ENCODE results near the gene S100A11.

Gene S100A11

GRCh38 chr1:152049291-152050083 is 12.7 kb upstream of the S100A11 start:
- H3K4me1 ChIP-seq (ENCODE audit: insufficient read depth, low read length), result peaks cover 8% of the 10 kb centered on the region
- H3K9me3 ChIP-seq (ENCODE audit: low read length), result no peaks in the 10 kb centered on the region
- H3K27me3 ChIP-seq (ENCODE audit: insufficient read depth, low read length), result peaks cover 7% of the 10 kb centered on the region
- H3K4me3 ChIP-seq (ENCODE audit: low read length), result no peak overlapping the region
- no peaks in the 10 kb centered on the region for H3K36me3 ChIP-seq (ENCODE audit: insufficient read depth, low read length)
- H2AFZ ChIP-seq (ENCODE audit: low read depth, low read length), result no peak overlapping the region

DNA sequence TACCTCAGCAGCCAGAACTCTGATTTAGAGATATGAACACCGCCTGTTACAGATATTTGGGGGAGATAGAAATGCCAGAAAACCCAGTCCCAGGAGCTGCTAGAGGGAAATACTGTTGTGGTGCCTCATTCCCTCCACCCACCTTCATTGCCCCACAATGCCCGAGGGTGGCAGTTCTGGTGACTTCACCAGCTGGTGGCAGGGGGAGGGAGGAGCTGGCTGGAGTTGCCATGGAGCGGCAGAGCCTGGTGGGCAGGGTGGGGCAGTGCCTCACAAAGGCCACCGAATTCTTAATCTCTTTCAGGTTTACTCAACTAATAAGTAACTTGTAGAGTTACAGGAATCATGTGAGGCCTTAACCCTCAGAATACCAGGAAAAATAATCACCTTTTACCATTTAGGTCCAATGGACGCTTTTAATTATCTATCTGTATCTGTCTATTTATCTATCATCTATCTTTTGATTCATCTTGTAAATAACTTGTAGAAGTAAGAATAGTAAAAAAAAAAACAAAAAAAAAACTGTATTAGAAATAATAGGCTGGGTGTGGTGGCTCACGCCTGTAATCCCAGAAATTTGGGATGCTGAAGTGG is 11.7 kb upstream of the S100A11 start:
- peaks cover 8% of the 10 kb centered on the region for H3K4me1 ChIP-seq (ENCODE audit: insufficient read depth, low read length)
- peak overlapping the region; percentile 39 for H3K4me3 ChIP-seq (ENCODE audit: low read length)
- H2AFZ ChIP-seq (ENCODE audit: low read depth, low read length), result peak overlapping the region; percentile 38
- no peaks in the 10 kb centered on the region for H3K36me3 ChIP-seq (ENCODE audit: insufficient read depth, low read length)
- peaks cover 5% of the 10 kb centered on the region for H3K27me3 ChIP-seq (ENCODE audit: insufficient read depth, low read length)
- no peaks in the 10 kb centered on the region for H3K9me3 ChIP-seq (ENCODE audit: low read length)

DNA sequence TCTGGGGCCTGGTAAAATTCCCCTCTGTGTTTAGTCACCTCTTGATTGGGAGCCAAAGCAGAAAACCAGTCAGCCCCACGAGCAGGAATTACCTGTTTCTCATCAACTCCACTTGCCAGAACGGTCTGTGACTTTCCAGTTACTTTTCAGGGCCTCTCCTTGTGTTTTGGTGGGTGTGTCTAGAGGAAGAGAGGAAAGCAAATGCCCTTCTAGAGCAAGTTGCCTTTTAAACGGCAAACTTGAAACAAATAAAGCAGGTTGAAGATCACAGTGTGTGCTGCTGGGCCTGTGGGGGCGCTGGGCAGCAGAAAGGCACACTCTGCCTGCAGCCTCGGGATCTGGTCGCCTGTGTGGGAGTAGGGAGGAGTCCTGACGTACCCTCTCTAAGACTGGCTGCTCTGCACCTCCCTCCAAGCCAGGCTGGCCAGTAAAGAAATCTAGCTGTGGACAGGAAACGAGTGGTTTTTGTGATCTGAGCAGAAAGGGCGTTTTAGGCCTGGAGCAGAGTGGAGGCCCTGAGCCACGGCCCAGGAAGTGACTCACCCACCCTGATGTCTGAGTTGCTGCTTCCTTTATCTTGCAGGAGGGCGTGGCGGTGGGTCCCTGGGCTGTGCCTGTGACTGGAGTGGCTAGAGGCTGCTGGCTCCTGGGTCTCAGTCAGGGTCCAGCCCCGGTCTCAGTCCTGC is 11.1 kb upstream of the S100A11 start:
- H3K27me3 ChIP-seq (ENCODE audit: insufficient read depth, low read length), result peaks cover 3% of the 10 kb centered on the region
- peak overlapping the region; percentile 39 for H3K4me3 ChIP-seq (ENCODE audit: low read length)
- H2AFZ ChIP-seq (ENCODE audit: low read depth, low read length), result peak overlapping the region; percentile 38
- H3K36me3 ChIP-seq (ENCODE audit: insufficient read depth, low read length), result no peaks in the 10 kb centered on the region
- no peaks in the 10 kb centered on the region for H3K9me3 ChIP-seq (ENCODE audit: low read length)
- H3K4me1 ChIP-seq (ENCODE audit: insufficient read depth, low read length), result peaks cover 8% of the 10 kb centered on the region

GRCh38 chr1:152047413-152047729 is 10.6 kb upstream of the S100A11 start:
- peaks cover 8% of the 10 kb centered on the region for H3K4me1 ChIP-seq (ENCODE audit: insufficient read depth, low read length)
- no peaks in the 10 kb centered on the region for H3K36me3 ChIP-seq (ENCODE audit: insufficient read depth, low read length)
- no peak overlapping the region for H3K4me3 ChIP-seq (ENCODE audit: low read length)
- peak overlapping the region; percentile 38 for H2AFZ ChIP-seq (ENCODE audit: low read depth, low read length)
- no peaks in the 10 kb centered on the region for H3K9me3 ChIP-seq (ENCODE audit: low read length)
- H3K27me3 ChIP-seq (ENCODE audit: insufficient read depth, low read length), result peaks cover 3% of the 10 kb centered on the region

DNA sequence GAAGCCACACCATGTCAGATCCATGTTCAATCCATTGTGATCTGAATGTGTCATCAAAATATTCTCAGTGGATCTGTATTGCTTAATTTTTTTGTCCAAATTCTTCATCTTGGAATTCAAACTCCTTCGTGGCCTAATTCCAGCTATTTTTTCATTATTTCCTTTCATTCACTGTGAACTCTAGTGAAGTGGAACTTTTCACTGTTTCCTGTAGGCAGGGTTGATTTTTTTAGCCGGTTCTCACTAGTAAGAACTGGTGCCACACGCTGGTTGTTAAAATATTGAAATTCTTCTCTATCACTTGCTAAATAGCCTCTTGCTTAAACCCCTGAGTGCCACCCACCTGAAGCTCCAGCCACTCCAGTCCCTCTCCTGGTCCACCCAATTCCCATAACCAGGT is 7.6 kb upstream of the S100A11 start:
- Histone ChIP-seq H3K36me3 (ENCODE audit: insufficient read depth, low read length) (no peaks in the 10 kb centered on the region), H3K4me1 (ENCODE audit: insufficient read depth, low read length) (peaks cover 8% of the 10 kb centered on the region), H3K4me3 (ENCODE audit: low read length) (no peak overlapping the region), H3K27me3 (ENCODE audit: insufficient read depth, low read length) (peaks cover 13% of the 10 kb centered on the region), H3K9me3 (ENCODE audit: low read length) (no peaks in the 10 kb centered on the region), H2AFZ (ENCODE audit: low read depth, low read length) (no peak overlapping the region)

DNA sequence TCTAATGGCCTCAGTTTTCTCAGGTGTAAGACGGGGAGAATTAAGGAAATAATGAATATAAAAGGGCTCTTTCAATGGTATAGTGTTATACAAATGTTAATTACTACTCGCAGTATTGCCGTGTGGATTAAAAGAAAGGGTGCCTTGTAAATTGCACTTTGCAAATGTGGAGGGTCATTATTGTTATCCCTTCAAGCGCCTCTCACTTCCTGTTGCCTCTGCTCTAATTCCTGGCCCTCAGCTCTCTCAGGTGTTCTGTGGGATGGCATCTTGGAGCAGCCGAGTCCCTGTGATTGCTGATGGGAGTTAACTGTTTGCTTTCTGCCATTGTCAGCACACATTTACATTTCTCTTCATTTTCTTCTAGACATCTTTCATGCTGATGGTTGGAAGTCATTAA is 7.1 kb upstream of the S100A11 start:
- H3K4me1 ChIP-seq (ENCODE audit: insufficient read depth, low read length), result peaks cover 8% of the 10 kb centered on the region
- no peaks in the 10 kb centered on the region for H3K9me3 ChIP-seq (ENCODE audit: low read length)
- H3K36me3 ChIP-seq (ENCODE audit: insufficient read depth, low read length), result no peaks in the 10 kb centered on the region
- H3K27me3 ChIP-seq (ENCODE audit: insufficient read depth, low read length), result peaks cover 14% of the 10 kb centered on the region
- no peak overlapping the region for H2AFZ ChIP-seq (ENCODE audit: low read depth, low read length)
- no peak overlapping the region for H3K4me3 ChIP-seq (ENCODE audit: low read length)

DNA sequence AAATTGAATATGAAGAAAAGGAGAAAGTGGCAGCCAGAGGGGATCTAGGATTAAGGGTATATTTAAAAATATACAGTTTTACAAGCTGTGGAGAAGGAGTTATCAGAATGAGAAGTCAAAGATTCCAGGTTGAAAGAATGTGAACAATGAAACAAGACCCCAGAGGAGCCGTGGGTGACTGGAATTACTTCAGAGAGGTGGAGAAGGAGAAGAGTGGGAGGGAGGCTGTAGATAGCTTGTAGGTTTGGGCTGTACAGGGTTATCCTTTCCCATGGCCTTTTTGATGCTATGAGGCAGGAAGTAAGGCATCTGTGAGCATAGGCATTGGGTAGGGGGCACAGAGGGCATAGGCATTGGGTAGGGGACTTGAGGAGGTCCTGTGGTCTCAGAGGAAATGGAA is 5.2 kb upstream of the S100A11 start:
- no peak overlapping the region for H3K4me3 ChIP-seq (ENCODE audit: low read length)
- peaks cover 27% of the 10 kb centered on the region for H3K27me3 ChIP-seq (ENCODE audit: insufficient read depth, low read length)
- no peaks in the 10 kb centered on the region for H3K4me1 ChIP-seq (ENCODE audit: insufficient read depth, low read length)
- no peak overlapping the region for H2AFZ ChIP-seq (ENCODE audit: low read depth, low read length)
- no peaks in the 10 kb centered on the region for H3K36me3 ChIP-seq (ENCODE audit: insufficient read depth, low read length)
- no peaks in the 10 kb centered on the region for H3K9me3 ChIP-seq (ENCODE audit: low read length)

DNA sequence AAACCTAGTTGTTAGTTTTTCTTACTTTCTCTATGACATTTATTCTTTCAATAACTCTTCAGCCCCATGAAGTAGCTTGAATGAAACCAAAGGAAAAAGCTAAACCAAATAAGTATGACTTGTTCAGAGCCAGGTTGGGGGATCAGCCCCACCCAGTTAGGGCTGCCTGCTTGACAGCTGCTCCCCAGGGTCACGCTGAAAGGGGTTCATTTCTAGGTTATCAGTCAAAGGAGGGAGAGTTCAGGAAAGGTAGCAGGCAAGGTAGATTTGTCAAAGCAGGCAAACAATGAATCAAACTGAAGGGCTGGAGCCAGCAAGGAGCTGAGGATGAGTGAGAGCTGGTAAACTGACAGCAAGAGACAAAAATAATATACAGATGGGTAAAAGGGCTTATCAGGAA is 3.1 kb upstream of the S100A11 start:
- no peaks in the 10 kb centered on the region for H3K36me3 ChIP-seq (ENCODE audit: insufficient read depth, low read length)
- H2AFZ ChIP-seq (ENCODE audit: low read depth, low read length), result no peak overlapping the region
- peaks cover 48% of the 10 kb centered on the region for H3K27me3 ChIP-seq (ENCODE audit: insufficient read depth, low read length)
- no peaks in the 10 kb centered on the region for H3K4me1 ChIP-seq (ENCODE audit: insufficient read depth, low read length)
- no peak overlapping the region for H3K4me3 ChIP-seq (ENCODE audit: low read length)
- H3K9me3 ChIP-seq (ENCODE audit: low read length), result no peaks in the 10 kb centered on the region

GRCh38 chr1:152039461-152039860 is 2.7 kb upstream of the S100A11 start:
- no peaks in the 10 kb centered on the region for H3K9me3 ChIP-seq (ENCODE audit: low read length)
- H3K4me3 ChIP-seq (ENCODE audit: low read length), result no peak overlapping the region
- no peak overlapping the region for H2AFZ ChIP-seq (ENCODE audit: low read depth, low read length)
- H3K36me3 ChIP-seq (ENCODE audit: insufficient read depth, low read length), result no peaks in the 10 kb centered on the region
- H3K27me3 ChIP-seq (ENCODE audit: insufficient read depth, low read length), result peaks cover 53% of the 10 kb centered on the region
- no peaks in the 10 kb centered on the region for H3K4me1 ChIP-seq (ENCODE audit: insufficient read depth, low read length)

- no peak overlapping the region for H2AFZ ChIP-seq (ENCODE audit: low read depth, low read length)
- no peaks in the 10 kb centered on the region for H3K36me3 ChIP-seq (ENCODE audit: insufficient read depth, low read length)
- no peaks in the 10 kb centered on the region for H3K4me1 ChIP-seq (ENCODE audit: insufficient read depth, low read length)
- H3K27me3 ChIP-seq (ENCODE audit: insufficient read depth, low read length), result peaks cover 57% of the 10 kb centered on the region
- no peak overlapping the region for H3K4me3 ChIP-seq (ENCODE audit: low read length)
- no peaks in the 10 kb centered on the region for H3K9me3 ChIP-seq (ENCODE audit: low read length)
These were observed 2.1 kb upstream of the S100A11 start for GRCh38 chr1:152038871-152039270.

DNA sequence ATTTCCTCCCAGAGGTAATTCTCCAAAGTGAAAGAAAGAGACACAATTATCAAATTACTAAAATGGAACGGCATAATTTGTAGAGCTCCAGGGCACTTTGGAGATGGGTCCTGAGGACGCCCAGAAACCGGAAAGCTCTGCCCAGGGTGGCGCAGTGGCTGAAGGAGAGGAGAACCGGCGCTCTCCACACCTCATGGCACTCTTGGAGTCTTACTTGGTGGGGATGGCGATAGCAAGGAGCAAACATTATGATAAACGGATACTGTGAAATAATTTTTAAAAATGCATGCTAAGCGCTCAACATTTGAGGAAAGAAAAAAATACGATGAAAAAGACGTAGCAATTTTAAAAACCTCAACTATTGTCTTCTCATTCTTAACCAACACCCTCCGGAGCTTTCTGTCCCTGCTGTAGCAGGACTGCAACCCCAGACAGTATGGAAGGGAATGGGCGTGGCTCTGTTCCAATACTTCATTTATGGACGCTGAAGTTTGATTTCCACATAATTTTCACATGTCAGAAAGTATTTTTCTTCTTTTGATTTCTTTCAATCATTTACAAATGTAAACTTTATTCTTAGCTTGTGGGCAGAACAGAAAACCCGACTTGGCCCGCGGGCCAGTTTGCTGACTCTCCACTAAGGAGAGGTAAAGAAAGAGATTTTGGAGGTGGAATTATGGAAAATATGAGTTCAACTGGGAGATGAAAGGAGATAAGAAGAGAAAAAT is 1.1 kb downstream of the S100A11 start:
- Histone ChIP-seq H3K4me1 (ENCODE audit: insufficient read depth, low read length) (no peaks in the 10 kb centered on the region), H3K36me3 (ENCODE audit: insufficient read depth, low read length) (no peaks in the 10 kb centered on the region), H3K9me3 (ENCODE audit: low read length) (no peaks in the 10 kb centered on the region), H2AFZ (ENCODE audit: low read depth, low read length) (no peak overlapping the region), H3K4me3 (ENCODE audit: low read length) (no peak overlapping the region), H3K27me3 (ENCODE audit: insufficient read depth, low read length) (peaks cover 54% of the 10 kb centered on the region)

GRCh38 chr1:152034654-152035538 is 1.9 kb downstream of the S100A11 start:
- Histone ChIP-seq H3K4me3 (ENCODE audit: low read length) (no peak overlapping the region), H3K27me3 (ENCODE audit: insufficient read depth, low read length) (peaks cover 49% of the 10 kb centered on the region), H3K9me3 (ENCODE audit: low read length) (no peaks in the 10 kb centered on the region), H2AFZ (ENCODE audit: low read depth, low read length) (no peak overlapping the region), H3K36me3 (ENCODE audit: insufficient read depth, low read length) (no peaks in the 10 kb centered on the region), H3K4me1 (ENCODE audit: insufficient read depth, low read length) (no peaks in the 10 kb centered on the region)

Data from neuron (in vitro differentiated cells).